ENCODE measurements around the gene MYH8. TPM values are rescaled to one million over a fixed set of nuclear protein-coding genes. Genes with fewer than 3 reads are reported as not detected.

MYH8 gene
- polyA plus RNA-seq, 1 donor (not counting 4 experiments of a cell fraction or from before 2014, with no cell fraction given) = not detected

DNA sequence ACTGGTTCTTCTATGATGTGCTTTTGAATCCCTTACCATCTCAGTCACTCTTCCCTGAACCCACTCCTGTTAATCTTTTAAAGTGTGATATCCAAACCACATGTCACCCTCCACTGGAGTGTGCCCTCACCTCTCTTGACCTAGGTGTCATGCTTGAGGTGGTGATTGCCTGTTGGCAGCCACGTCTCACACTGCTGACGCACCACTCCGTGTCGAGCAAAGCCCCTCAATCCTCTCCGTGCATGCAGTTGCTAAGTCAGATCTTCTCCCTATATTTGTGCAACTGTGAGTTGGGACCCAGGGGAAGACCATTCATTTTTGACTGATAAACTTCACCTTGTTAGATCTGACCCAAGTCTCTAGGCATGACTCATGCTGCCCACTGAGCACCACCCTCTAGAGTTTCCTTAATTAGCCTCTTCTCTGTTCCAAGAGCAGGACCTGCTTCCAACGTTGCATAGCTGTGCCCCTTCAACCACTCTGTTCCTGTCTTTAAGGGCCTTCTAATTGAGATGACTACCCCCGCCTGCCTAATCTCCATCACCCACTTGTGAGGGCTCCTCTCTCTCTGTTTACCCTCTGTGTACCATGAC, 51.6 kb downstream of the MYH8 start:
- dilution Hi-C loops (cut with MboI; ENCODE audit: extremely low pct_ligation_motif_present, low sequenced_read_pairs) = no loop called here
- Histone ChIP-seq H3K9me1 (ENCODE audit: control insufficient read depth, extremely low read depth, insufficient read depth, low read length) (no peaks in the 10 kb centered on the region), H3K36me3 (ENCODE audit: control insufficient read depth in 2 of 2, extremely low read depth in 1 of 2, insufficient read depth in 2 of 2, low read length in 2 of 2) (no peaks in the 10 kb centered on the region), H3K4me3 (ENCODE audit: control insufficient read depth in 2 of 3, extremely low read depth in 1 of 3, insufficient read depth in 2 of 3, low read depth in 1 of 3, low read length in 3 of 3) (no peak overlapping the region), H3K9ac (ENCODE audit: control insufficient read depth, extremely low read depth, insufficient read depth, low read length) (no peak overlapping the region), H2AFZ (ENCODE audit: control insufficient read depth, low read length) (no peak overlapping the region), H3K4me1 (ENCODE audit: control insufficient read depth, extremely low read depth, insufficient read depth, low read length) (no peaks in the 10 kb centered on the region), H3K27ac (ENCODE audit: control insufficient read depth, insufficient read depth, low read length) (no peak overlapping the region), H3K4me2 (ENCODE audit: control insufficient read depth, extremely low read depth, insufficient read depth, low read depth, low read length) (no peak overlapping the region), H3K9me3 (ENCODE audit: control insufficient read depth, low read depth, low read length) (no peaks in the 10 kb centered on the region), H3K27me3 (ENCODE audit: control insufficient read depth, extremely low read depth, insufficient read depth, low read length) (no peaks in the 10 kb centered on the region), H4K20me1 (ENCODE audit: control insufficient read depth, extremely low read depth, insufficient read depth, low read length) (no peaks in the 10 kb centered on the region), H3K79me2 (ENCODE audit: control insufficient read depth, insufficient read depth, low read length) (no peaks in the 10 kb centered on the region)
- no peak for DNase-seq (ENCODE audit: low read depth, low spot score)
- TF ChIP-seq, protein P1, sequence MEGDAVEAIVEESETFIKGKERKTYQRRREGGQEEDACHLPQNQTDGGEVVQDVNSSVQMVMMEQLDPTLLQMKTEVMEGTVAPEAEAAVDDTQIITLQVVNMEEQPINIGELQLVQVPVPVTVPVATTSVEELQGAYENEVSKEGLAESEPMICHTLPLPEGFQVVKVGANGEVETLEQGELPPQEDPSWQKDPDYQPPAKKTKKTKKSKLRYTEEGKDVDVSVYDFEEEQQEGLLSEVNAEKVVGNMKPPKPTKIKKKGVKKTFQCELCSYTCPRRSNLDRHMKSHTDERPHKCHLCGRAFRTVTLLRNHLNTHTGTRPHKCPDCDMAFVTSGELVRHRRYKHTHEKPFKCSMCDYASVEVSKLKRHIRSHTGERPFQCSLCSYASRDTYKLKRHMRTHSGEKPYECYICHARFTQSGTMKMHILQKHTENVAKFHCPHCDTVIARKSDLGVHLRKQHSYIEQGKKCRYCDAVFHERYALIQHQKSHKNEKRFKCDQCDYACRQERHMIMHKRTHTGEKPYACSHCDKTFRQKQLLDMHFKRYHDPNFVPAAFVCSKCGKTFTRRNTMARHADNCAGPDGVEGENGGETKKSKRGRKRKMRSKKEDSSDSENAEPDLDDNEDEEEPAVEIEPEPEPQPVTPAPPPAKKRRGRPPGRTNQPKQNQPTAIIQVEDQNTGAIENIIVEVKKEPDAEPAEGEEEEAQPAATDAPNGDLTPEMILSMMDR (optimal IDR thresholded peaks at IDR 0.05 in 1 of 3, IDR thresholded peaks at IDR 0.05 in 1 of 3, conservative IDR thresholded peaks at IDR 0.05 in 1 of 3; ENCODE audit: extremely low read depth in 1 of 3, insufficient read depth in 2 of 3, low read length in 3 of 3) = no peak
- no peak for TF ChIP-seq EZH2 (IDR thresholded peaks at IDR 0.05; ENCODE audit: low read length)
- no peak for FAIRE-seq

DNA sequence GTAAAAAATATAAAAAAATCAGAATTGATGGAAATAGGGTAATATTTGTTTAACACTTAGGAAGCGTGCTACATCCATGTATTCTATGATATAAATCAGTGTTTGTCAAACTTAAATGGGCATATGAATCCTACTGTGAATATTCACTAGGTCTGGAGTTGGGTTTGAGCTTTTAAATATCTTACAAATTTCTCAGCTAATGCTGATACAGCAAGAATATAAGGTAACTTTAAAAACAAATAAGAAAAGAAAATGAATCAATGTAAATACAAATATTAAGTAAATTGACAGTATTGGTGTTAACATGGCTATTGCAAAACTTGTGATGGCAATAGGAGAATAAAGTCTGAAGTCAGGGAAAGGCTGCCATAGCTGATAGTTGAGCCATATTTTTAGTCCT, 52.5 kb downstream of the MYH8 start:
- no peak for DNase-seq (ENCODE audit: low read depth, low spot score)
- Histone ChIP-seq H3K36me3 (ENCODE audit: control insufficient read depth in 2 of 2, extremely low read depth in 1 of 2, insufficient read depth in 2 of 2, low read length in 2 of 2) (no peaks in the 10 kb centered on the region), H3K9ac (ENCODE audit: control insufficient read depth, extremely low read depth, insufficient read depth, low read length) (no peak overlapping the region), H3K4me3 (ENCODE audit: control insufficient read depth in 2 of 3, extremely low read depth in 1 of 3, insufficient read depth in 2 of 3, low read depth in 1 of 3, low read length in 3 of 3) (no peak overlapping the region), H2AFZ (ENCODE audit: control insufficient read depth, low read length) (no peak overlapping the region), H3K79me2 (ENCODE audit: control insufficient read depth, insufficient read depth, low read length) (no peaks in the 10 kb centered on the region), H4K20me1 (ENCODE audit: control insufficient read depth, extremely low read depth, insufficient read depth, low read length) (no peaks in the 10 kb centered on the region), H3K27me3 (ENCODE audit: control insufficient read depth, extremely low read depth, insufficient read depth, low read length) (no peaks in the 10 kb centered on the region), H3K27ac (ENCODE audit: control insufficient read depth, insufficient read depth, low read length) (no peak overlapping the region), H3K4me2 (ENCODE audit: control insufficient read depth, extremely low read depth, insufficient read depth, low read depth, low read length) (no peak overlapping the region), H3K9me1 (ENCODE audit: control insufficient read depth, extremely low read depth, insufficient read depth, low read length) (no peaks in the 10 kb centered on the region), H3K4me1 (ENCODE audit: control insufficient read depth, extremely low read depth, insufficient read depth, low read length) (no peaks in the 10 kb centered on the region), H3K9me3 (ENCODE audit: control insufficient read depth, low read depth, low read length) (no peaks in the 10 kb centered on the region)
- no peak for TF ChIP-seq EZH2 (IDR thresholded peaks at IDR 0.05; ENCODE audit: low read length)
- TF ChIP-seq, protein P1 (optimal IDR thresholded peaks at IDR 0.05 in 1 of 3, IDR thresholded peaks at IDR 0.05 in 1 of 3, conservative IDR thresholded peaks at IDR 0.05 in 1 of 3; ENCODE audit: extremely low read depth in 1 of 3, insufficient read depth in 2 of 3, low read length in 3 of 3) = no peak
- dilution Hi-C loops (cut with MboI; ENCODE audit: extremely low pct_ligation_motif_present, low sequenced_read_pairs) = no loop called here
- FAIRE-seq = no peak
